Colonic mucosa (tissue), 4 donors: ENCODE data around the gene HECW1. TPM values are rescaled to one million over a fixed set of nuclear protein-coding genes. Genes with fewer than 3 reads are reported as not detected.

Experiments
- DNase-seq: peaks from one replicate; pipeline ENCODE4 v3.0.0-alpha.2; 2020
- H3K27ac ChIP-seq: fragments of 200-600 bp; one replicate; pipeline ENCODE4 v1.8.0; 2021
- H3K27me3 ChIP-seq: fragments of 200-600 bp; one replicate; pipeline ENCODE4 v1.8.0; 2021
- H3K36me3 ChIP-seq: fragments of 200-600 bp; one replicate; pipeline ENCODE4 v1.8.0; 2021
- H3K4me1 ChIP-seq: fragments of 200-600 bp; one replicate; pipeline ENCODE4 v1.8.0; 2021; ENCODE audit warnings: mild to moderate bottlenecking
- H3K4me3 ChIP-seq: fragments of 200-600 bp; one replicate; pipeline ENCODE4 v1.8.0; 2021
- H3K9ac ChIP-seq, 2 donors: one replicate each; pipeline ENCODE4 v1.7.0; 2013; ENCODE audit warnings: control low read depth in 2 of 2, low read depth in 2 of 2, low read length in 2 of 2
- H3K9me3 ChIP-seq: fragments of 200-600 bp; one replicate; pipeline ENCODE4 v1.8.0; 2021
- intact Hi-C: fragments of 100-400 bp; cut with DNase I; formaldehyde crosslinking; loops from one replicate; pipeline ENCODE4 v1.14.1; 2022
- total RNA-seq, 2 donors: library from RNA; stranded (reverse); fragmentation: NEBNext Ultra II Directional in 1 of 2; extraction: Animal tissue kit (Norgen Biotek cat#: 25700) in 1 of 2; gene quantifications; one replicate each; pipeline ENCODE4 v1.2.1, GENCODE V29; 2021
- TF ChIP-seq, protein P1 (sequence below): fragments of 200-600 bp; IDR thresholded peaks from one replicate; pipeline ENCODE4 v1.8.0; 2022; ENCODE audit warnings: antibody characterized with exemption, mild to moderate bottlenecking
- donor health status: healthy.
- donor health status: DM: no; HTN: no; CAD: no.
- donor health status: DM: no; HTN: no; CAD: no.

Gene HECW1
- total RNA-seq, 2 donors from 2014 or later: 0.35 to 0.40 TPM

- Histone ChIP-seq H3K27me3 (no peaks in the 10 kb centered on the region), H3K9ac (no peak overlapping the region), H3K27ac (no peak overlapping the region), H3K9me3 (no peaks in the 10 kb centered on the region), H3K4me1 (no peaks in the 10 kb centered on the region), H3K4me3 (no peak overlapping the region), H3K36me3 (no peaks in the 10 kb centered on the region)
- TF ChIP-seq, protein P1, sequence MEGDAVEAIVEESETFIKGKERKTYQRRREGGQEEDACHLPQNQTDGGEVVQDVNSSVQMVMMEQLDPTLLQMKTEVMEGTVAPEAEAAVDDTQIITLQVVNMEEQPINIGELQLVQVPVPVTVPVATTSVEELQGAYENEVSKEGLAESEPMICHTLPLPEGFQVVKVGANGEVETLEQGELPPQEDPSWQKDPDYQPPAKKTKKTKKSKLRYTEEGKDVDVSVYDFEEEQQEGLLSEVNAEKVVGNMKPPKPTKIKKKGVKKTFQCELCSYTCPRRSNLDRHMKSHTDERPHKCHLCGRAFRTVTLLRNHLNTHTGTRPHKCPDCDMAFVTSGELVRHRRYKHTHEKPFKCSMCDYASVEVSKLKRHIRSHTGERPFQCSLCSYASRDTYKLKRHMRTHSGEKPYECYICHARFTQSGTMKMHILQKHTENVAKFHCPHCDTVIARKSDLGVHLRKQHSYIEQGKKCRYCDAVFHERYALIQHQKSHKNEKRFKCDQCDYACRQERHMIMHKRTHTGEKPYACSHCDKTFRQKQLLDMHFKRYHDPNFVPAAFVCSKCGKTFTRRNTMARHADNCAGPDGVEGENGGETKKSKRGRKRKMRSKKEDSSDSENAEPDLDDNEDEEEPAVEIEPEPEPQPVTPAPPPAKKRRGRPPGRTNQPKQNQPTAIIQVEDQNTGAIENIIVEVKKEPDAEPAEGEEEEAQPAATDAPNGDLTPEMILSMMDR: no peak
- intact Hi-C loops: no loop called here
- DNase-seq: no peak
Measured at GRCh38 chr7:43379210-43379609, 266.8 kb downstream of the HECW1 start.

DNA sequence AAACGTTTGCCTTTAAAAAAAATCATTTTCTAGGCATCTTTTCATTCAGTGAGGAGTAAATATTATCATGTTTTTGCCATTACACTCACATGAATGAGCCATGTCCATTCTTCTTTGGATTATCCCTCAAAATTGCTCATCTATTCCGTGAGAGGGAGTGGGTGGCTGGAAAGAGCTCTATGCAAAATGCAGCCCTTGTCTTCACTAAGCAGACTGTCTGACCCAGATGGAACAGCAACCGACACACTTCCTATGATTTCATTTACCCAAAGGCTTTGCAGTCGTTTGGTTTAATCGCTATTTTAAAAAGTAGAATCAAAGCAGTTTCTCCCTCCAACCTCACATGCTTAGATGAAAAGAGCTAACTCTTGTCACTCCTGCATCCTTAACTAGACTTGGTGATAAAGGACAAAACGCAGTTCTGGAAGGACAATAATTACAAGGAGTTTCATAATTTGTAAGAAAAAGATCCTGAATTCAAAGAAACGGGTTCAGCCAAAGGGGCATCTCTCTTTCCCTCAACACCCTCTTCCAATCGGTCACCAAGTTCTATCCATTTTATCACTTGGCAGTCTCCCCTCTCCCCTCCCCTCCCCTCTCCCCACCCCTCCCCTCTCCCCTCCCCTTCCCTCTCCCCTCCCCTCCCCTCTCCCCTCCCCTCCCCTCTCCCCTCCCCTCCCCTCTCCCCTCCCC, 272.3 kb downstream of the HECW1 start:
- Histone ChIP-seq H3K27ac (no peak overlapping the region), H3K9ac (no peak overlapping the region), H3K4me1 (no peaks in the 10 kb centered on the region), H3K4me3 (no peak overlapping the region), H3K27me3 (no peaks in the 10 kb centered on the region), H3K9me3 (no peaks in the 10 kb centered on the region), H3K36me3 (no peaks in the 10 kb centered on the region)
- TF ChIP-seq, protein P1: no peak
- intact Hi-C loops: no loop called here
- DNase-seq: no peak

GRCh38 chr7:43385309-43385680, 272.8 kb downstream of the HECW1 start:
- Histone ChIP-seq H3K9me3 (no peaks in the 10 kb centered on the region), H3K27me3 (no peaks in the 10 kb centered on the region), H3K9ac (no peak overlapping the region), H3K4me3 (no peak overlapping the region), H3K36me3 (no peaks in the 10 kb centered on the region), H3K4me1 (no peaks in the 10 kb centered on the region), H3K27ac (no peak overlapping the region)
- TF ChIP-seq, protein P1: no peak
- intact Hi-C loops: no loop called here
- no peak for DNase-seq

DNA sequence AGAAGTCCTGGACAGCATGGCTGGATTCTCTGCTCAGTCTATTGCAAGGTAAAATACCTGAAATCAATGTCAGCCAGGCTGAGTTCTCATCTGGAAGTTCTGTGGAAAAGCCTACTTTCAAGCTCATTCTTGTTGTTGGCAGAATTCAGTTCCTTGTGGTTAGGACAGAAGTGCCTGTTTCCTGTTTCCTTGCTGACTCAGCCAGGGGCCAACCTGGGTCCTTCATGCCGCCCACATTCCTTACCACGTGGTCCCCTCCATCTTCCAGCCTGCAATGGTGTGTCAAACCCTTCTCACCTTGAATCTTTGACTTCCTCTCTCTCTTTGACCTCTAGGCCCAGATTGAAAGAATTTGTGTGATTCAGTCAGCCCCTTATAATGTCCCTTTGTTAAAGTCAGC, 273.4 kb downstream of the HECW1 start:
- H3K9me3 ChIP-seq: no peaks in the 10 kb centered on the region
- no peaks in the 10 kb centered on the region for H3K4me1 ChIP-seq
- no peak for DNase-seq
- no peaks in the 10 kb centered on the region for H3K36me3 ChIP-seq
- H3K27ac ChIP-seq: no peak overlapping the region
- intact Hi-C loops: no loop called here
- no peak overlapping the region for H3K4me3 ChIP-seq
- no peak overlapping the region for H3K9ac ChIP-seq
- H3K27me3 ChIP-seq: no peaks in the 10 kb centered on the region
- TF ChIP-seq, protein P1: no peak

- Histone ChIP-seq H3K9ac (no peak overlapping the region), H3K27ac (no peak overlapping the region), H3K36me3 (no peaks in the 10 kb centered on the region), H3K4me3 (no peak overlapping the region), H3K27me3 (no peaks in the 10 kb centered on the region), H3K9me3 (no peaks in the 10 kb centered on the region), H3K4me1 (no peaks in the 10 kb centered on the region)
- DNase-seq: no peak
- intact Hi-C loops: no loop called here
- TF ChIP-seq, protein P1: no peak
Measured at GRCh38 chr7:43387932-43388331, 275.5 kb downstream of the HECW1 start.
